Ureter (tissue), 1 donor: Measurements from ENCODE around the gene SNCA. TPM values are rescaled to one million over a fixed set of nuclear protein-coding genes. Genes with fewer than 3 reads are reported as not detected.

Source experiments
- DNase-seq: peaks from one replicate; pipeline ENCODE4 v3.0.0-alpha.2; 2020; ENCODE audit warnings: low spot score
- total RNA-seq: library from RNA; stranded (reverse); gene quantifications from one replicate; pipeline ENCODE4 v1.2.4, GENCODE V29; 2023
- donor health status: DM: yes; HTN: yes; CAD: no.

SNCA gene
- total RNA-seq, 1 donor from 2014 or later: 5.3 TPM

GRCh38 chr4:89754531-89754930 is 82.4 kb downstream of the SNCA start:
- no peak for DNase-seq

DNA sequence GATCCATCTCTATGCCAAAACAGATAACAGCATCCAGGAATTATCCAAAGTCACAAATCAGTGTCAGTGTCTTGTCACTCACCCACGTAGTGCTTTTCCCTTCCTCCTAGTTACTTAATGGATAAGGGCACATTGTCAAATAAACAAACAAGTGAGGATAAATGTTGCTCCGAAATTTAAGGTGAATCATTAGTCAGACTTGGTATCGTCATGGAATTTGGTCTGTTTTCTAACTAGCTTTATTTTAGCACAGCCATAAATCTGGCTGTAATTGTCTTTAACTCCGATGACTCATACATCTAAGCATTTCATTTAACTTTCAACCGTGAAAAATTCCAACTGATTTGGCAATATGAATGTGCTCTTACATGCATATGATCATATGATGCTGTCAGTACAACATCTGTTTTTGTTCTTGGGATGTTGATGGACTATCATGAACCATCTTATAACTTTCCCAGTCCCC is 83.3 kb downstream of the SNCA start:
- no peak for DNase-seq

DNA sequence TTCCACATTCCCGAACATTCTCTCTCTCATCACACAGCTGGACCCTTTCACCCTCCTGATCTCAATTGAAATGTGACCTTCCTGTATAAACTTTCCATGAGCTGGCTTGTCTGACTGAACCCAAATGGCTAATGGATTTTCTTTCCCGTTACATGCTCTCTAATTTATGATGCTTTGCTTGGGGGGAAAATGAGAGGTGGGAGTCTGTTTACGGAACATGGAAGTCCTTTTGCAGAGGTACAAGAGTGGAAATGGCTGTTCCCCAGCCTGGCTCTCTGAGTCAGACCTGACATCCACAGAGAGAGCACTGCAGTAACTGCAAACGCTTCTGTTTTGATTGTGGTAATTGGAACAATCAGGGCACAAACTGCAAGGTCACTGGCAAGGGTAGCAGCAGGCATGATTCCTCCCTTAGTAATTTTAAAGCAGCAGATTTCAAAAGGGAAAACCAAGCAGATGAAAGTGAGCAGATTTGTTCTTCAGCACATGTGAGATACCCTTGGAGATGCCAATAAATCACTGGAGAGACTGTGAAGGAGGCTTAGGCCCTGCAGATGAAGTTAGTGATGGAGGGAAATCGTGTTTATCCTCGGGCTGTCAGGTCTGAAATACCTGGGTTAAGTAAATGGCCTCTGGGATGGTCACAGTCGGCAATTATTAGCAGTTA is 83.9 kb downstream of the SNCA start:
- DNase-seq: no peak

GRCh38 chr4:89751416-89751815 is 85.5 kb downstream of the SNCA start:
- DNase-seq: no peak

DNA sequence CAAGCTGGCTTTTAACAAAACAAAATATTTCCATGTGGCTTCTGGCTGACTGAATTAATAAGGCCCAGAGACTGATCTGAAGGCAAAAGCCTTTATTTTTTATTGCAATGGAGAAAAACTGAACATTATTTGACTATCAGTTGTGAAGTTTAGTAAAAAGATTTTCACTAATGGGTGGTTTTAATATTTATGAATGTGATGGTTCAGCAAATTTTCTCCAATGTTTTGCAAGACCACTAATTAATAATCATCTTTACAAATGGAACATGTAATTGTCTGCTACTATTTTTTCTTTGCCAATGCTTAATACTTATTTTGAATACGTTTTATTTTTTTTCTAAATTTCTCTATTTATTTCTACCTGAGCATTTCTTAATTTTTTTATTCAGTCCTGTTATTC is 90.6 kb downstream of the SNCA start:
- no peak for DNase-seq

DNA sequence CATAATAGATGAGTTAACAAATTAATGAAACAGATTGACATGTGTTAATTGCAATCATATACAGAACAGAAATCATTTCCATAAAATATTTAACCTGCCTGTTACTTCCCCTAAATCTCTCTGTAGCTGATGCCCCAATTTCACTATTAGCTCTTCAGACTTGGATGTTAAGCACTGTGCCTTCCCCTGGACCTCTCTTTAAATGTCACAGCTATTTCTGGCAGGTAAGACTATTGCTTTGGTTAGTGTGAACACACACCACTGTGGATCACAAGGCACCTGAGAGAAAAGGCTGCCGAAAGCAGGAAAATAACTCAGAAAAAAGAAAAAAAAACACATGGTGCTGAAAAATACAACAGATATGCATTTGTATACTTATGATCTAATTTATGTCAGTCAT is 91.3 kb downstream of the SNCA start:
- DNase-seq: no peak

DNA sequence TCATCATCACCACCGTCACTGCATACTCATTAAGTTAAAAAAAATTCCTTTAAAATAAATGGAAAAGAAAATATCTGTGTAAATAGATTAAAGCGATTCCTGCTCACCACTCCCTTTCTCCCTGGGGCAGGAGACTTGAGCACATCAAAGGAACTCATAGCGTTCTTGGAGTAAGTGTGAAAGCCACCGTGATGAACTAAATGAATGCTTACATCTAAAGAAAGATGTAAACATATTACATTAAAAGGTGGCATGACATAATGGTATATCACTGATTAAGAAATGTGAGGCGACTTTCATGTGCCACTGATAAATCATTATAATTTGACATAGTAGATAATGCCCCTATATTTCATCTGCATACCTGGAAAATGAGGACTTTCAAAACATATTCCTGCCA is 92.0 kb downstream of the SNCA start:
- DNase-seq: no peak

DNA sequence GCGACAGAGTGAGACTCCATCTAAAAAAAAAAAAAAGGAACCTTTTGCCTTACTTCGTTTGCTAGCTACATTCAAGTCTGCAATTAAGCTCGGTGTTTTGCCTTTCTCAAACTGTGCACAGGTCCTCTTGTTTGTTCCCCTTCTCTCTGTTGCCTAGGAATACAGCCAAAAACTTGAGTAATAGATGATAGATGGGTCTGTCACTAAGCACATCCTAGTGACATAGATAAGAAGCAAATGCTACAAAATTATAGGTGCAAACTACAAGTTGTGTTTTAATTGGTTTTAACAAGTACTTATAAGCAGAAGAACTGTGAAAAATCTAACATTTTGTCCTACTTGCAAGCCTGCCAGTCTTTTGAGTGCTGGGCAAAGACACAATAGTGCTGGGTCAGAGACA is 95.2 kb downstream of the SNCA start:
- DNase-seq: no peak

GRCh38 chr4:89739311-89739988 is 97.5 kb downstream of the SNCA start:
- no peak for DNase-seq

DNA sequence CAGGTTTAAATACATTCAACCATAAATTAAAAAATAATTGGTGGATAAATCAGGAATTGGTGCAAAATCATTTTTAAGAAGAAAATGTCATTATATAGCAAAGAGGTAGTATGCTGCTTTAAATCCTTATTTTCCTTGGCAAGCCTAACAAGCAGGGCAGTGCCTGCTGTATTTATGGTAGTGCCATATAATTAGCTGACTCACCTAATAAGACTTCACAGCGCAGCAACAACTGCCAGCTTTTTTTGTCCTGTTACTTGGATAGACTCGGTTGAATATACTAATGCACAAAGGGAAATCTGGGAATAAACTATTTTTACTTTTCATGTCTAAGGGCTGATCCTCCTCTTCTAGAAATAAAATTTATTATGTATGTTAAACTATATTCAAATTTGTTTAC is 99.1 kb downstream of the SNCA start:
- DNase-seq: no peak

- DNase-seq: no peak
Observed at GRCh38 chr4:89733946-89734345, 103.0 kb downstream of the SNCA start.

DNA sequence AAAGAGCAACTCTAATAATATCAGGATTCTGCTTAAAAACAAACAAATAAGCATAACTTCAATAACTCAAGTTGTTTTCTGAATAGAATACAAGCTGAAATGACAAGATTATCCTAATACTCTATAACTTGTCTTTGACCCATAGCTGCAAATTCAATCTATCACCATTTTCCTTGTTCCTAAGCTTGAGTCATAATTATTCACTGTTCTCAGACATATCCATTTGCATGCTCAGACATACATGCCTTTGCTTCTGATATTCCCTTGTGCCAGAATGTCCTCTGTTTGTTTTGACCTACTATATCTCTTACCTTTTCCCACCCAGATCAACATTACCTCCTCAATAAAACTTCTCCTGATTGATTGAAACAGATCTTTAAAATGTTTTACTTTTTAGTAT is 109.7 kb downstream of the SNCA start:
- DNase-seq: no peak

GRCh38 chr4:89725268-89725667 is 111.7 kb downstream of the SNCA start:
- DNase-seq: no peak

DNA sequence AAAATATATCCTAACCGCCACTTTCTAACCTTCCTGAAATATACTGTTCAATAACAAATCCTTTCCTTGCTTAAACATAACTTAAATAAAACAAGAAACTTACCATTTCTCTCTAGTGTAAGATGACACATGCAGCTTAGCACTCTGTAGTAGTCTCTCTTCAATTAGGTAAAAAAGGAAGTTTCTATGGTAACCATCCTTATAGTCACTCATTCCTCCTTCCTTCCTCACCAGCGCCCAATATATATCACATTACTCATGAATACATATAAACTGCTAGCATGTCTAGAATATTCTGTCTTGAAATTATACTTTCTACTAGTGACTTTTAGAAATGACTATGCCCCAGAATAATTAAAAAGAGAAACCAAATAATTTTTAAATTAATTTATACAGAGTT is 112.2 kb downstream of the SNCA start:
- no peak for DNase-seq

- no peak for DNase-seq
Observed at GRCh38 chr4:89723096-89723495, 113.9 kb downstream of the SNCA start.

GRCh38 chr4:89722517-89722916 is 114.4 kb downstream of the SNCA start:
- no peak for DNase-seq

DNA sequence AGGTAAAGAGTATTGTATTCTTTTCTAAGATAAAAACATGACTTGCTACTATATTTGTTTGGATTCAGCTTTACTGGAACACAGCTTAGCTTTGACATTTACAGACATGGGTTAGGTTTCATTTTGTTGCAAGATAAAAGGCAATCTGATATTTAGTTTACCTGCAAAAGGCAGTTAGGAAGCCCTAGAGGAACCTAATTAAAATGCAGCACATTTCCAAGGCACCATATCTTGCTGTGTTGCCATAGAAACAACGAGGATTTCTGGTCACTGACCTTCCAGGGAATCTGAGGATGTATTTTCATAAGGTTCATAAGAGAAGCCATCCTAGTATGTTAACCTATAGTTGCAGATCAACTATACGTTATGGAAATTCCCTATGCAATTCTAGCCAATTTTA is 116.0 kb downstream of the SNCA start:
- no peak for DNase-seq

DNA sequence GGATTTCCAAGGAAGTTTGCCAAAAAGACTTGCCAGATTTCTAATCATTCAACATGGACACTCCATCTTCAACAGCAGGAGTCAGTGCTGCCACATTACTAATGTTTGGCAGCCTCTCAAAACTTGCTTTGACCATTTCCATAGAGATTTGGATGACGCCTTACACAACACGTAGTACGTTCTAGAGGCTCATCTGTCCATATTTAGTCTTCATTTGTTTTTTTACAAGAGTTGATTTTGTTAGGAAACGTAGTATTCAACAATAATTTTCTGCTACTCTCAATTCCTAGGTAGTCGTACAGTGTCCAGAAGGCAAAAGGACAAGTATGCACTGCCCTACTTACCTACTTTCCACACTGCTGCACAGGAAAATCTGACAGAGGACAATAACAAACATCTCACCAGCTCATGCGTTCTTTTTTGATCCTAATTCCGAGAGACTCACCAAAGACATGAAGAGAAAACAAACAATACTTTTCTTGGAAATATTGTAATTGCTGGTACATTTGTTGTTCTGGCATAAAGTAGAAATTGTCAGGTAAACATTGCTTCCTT is 117.3 kb downstream of the SNCA start:
- no peak for DNase-seq

- DNase-seq: no peak
Observed at GRCh38 chr4:89716893-89717292, 120.1 kb downstream of the SNCA start.

DNA sequence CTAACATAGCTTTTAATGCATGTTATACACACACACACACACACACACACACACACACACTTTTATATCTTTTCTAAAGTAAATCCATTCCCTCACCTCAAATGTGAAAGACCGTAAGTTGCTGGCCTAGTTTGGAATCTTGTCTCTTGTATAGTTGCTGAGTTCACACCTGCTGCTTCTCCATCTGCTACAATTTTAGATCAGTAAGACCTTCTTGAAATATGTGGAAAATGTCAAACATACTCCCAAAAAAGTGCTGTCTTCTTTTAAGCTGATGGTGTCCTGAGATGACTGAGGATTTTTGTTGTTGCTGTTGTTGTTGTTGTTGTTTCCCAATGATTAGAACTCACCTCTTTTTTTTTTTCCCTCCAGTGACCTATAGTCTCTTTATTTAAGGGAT is 121.3 kb downstream of the SNCA start:
- no peak for DNase-seq

GRCh38 chr4:89712827-89713226 is 124.1 kb downstream of the SNCA start:
- no peak for DNase-seq

DNA sequence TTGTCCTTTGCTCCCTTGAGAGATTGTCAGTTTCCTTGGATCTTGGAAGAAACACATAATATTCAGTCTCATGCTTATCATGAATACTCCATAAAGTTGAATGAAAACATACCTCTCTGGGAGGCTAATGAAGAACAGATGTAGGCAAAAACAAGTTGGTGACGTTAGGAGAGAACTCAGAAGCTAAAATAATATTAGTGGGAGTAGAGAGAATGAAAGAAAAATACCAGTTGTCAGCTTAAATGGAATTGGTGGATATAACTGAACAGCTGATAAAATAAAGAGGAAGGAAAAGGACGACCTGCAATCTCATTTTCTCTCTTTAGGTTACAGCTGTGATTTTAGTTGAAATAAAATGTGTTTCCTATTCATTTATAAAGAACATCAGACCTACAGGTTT is 124.8 kb downstream of the SNCA start:
- no peak for DNase-seq

- DNase-seq: no peak
Observed at GRCh38 chr4:89708903-89709421, 128.0 kb downstream of the SNCA start.
